K562 (cell line): Measurements from ENCODE around the gene SUSD3. TPM values are rescaled to one million over a fixed set of nuclear protein-coding genes. Genes with fewer than 3 reads are reported as not detected.

ENCODE experiments used
- CBFA2T2 ChIP-seq: fragments of 450-650 bp; conservative IDR thresholded peaks from 2 replicates; pipeline ENCODE4 v1.6.1; 2017; ENCODE audit warnings: mild to moderate bottlenecking
- FOXO4 ChIP-seq: fragments of 450-650 bp; formaldehyde crosslinking; IDR thresholded peaks from 2 replicates; pipeline ENCODE4 v1.4.0; 2020; ENCODE audit warnings: mild to moderate bottlenecking, moderate library complexity
- NR0B1 ChIP-seq: fragments of 450-650 bp; IDR thresholded peaks from one replicate; pipeline ENCODE4 v1.6.1; 2018; ENCODE audit warnings: mild to moderate bottlenecking, moderate library complexity; ENCODE audit not compliant: partially characterized antibody
- NR2C1 ChIP-seq, 2 experiments: fragments of 450-650 bp; IDR thresholded peaks; 2 replicates each; pipeline ENCODE4 v1.6.1; 2017; ENCODE audit warnings: mild to moderate bottlenecking in 2 of 2, antibody characterized with exemption in 1 of 2, inconsistent platforms in 1 of 2, missing compliant biosample characterization in 1 of 2, missing genetic modification characterization in 1 of 2
- POLR2AphosphoS5 ChIP-seq: IDR thresholded peaks from 2 replicates; pipeline ENCODE4 v1.6.1; 2011; ENCODE audit warnings: mild to moderate bottlenecking, low read depth, low read length, moderate library complexity; ENCODE audit not compliant: control insufficient read depth, insufficient read depth
- REST ChIP-seq, 2 experiments: fragments of 450-650 bp; formaldehyde crosslinking in 1 of 2; IDR thresholded peaks; 2 replicates each; pipeline versions ENCODE4 v1.4.0 to v1.6.1; 2014 to 2020; ENCODE audit warnings: mild to moderate bottlenecking in 2 of 2, borderline replicate concordance in 1 of 2, low read depth in 1 of 2
- SMAD4 ChIP-seq: fragments of 250-450 bp; sonication (Bioruptor Pico); conservative IDR thresholded peaks from 2 replicates; pipeline ENCODE4 v1.8.0; 2021; ENCODE audit warnings: inconsistent platforms, mild to moderate bottlenecking, moderate library complexity
- U2AF2 ChIP-seq: fragments of 200-400 bp; formaldehyde crosslinking; optimal IDR thresholded peaks from 2 replicates; pipeline ENCODE3; 2017; ENCODE audit warnings: low read depth, mild to moderate bottlenecking, low read length
- ZNF124 ChIP-seq: sonication (generic); formaldehyde crosslinking; IDR thresholded peaks from 2 replicates; pipeline ENCODE4 v1.8.1; 2022; ENCODE audit warnings: missing genetic modification reagents
- ZNF395 ChIP-seq: fragments of 200-800 bp; sonication (Bioruptor generic); IDR thresholded peaks from 2 replicates; pipeline ENCODE4 v1.6.1; 2017; ENCODE audit warnings: missing genetic modification characterization, missing compliant biosample characterization
- ZNF583 ChIP-seq: fragments of 250-450 bp; sonication (Bioruptor Pico); IDR thresholded peaks from 2 replicates; pipeline ENCODE4 v1.4.0; 2020
- ZNF740 ChIP-seq, 3 experiments: fragments of 200-800 bp in 1 of 3; sonication (Bioruptor generic) in 1 of 3; sonication (generic) in 1 of 3; formaldehyde crosslinking in 1 of 3; IDR thresholded peaks; 2 replicates each; pipeline versions ENCODE4 v1.6.1 to v1.8.0; 2016 to 2022; ENCODE audit warnings: mild to moderate bottlenecking in 2 of 3, missing compliant biosample characterization in 2 of 3, missing genetic modification characterization in 2 of 3, missing genetic modification reagents in 1 of 3
- polyA plus RNA-seq, 8 experiments: library from polyadenylated mRNA; depleted of rRNA in 4 of 8; stranded (reverse) in 5 of 8; unstranded in 3 of 8; fragments of >200 nt; fragmentation: Nextera tagmentation in 2 of 8; fragmentation: Illumina TruSeq in 1 of 8; extraction: Ambion mirVana in 2 of 8; extraction: Trizol in 1 of 8; gene quantifications; 2 replicates each; pipeline versions ENCODE4 v1.2.1 to v1.2.3, GENCODE V29; 2011 to 2014; ENCODE audit warnings: inconsistent platforms in 1 of 8, missing spikeins in 1 of 8
- total RNA-seq, 7 experiments: library from RNA; depleted of rRNA in 6 of 7; stranded (reverse); fragments of >200 nt in 6 of 7; fragmentation: Illumina TruSeq in 2 of 7; extraction: Trizol in 2 of 7; gene quantifications; 2 replicates each; pipeline versions ENCODE4 v1.2.1 to v1.2.3, GENCODE V29; 2011 to 2021; ENCODE audit warnings: low replicate concordance in 1 of 7

The SUSD3 gene
- total and polyA plus RNA-seq, 9 of the 15 experiments (the other 6 are each of a cell fraction or from before 2014, with no cell fraction given): 1.3 to 21.7 (median 11.4) TPM

GRCh38 chr9:93093127-93093876 is 34.8 kb downstream of the SUSD3 start (continued):
- peak; percentile 36 for TF ChIP-seq CBFA2T2
- TF ChIP-seq U2AF2: no peak
- no peak for TF ChIP-seq SMAD4 (CRISPR knock-in tag)
- TF ChIP-seq REST (IDR thresholded peaks at IDR 0.05; ENCODE audit: borderline replicate concordance): no peak
- no peak for TF ChIP-seq REST (CRISPR knock-in tag; IDR thresholded peaks at IDR 0.05; ENCODE audit: low read depth)
- TF ChIP-seq POLR2AphosphoS5: 0 out of 2 replicates have a peak, but pooled peaks have one; percentile 19
- no peak for TF ChIP-seq ZNF740 (CRISPR knock-in tag; IDR thresholded peaks at IDR 0.05)
- no peak for TF ChIP-seq ZNF740 (tag; IDR thresholded peaks at IDR 0.05)
- no peak for TF ChIP-seq NR2C1 (IDR thresholded peaks at IDR 0.05)
- TF ChIP-seq NR2C1 (tag; IDR thresholded peaks at IDR 0.05): no peak
- TF ChIP-seq NR0B1: no peak
- TF ChIP-seq FOXO4 (CRISPR knock-in tag): no peak
- TF ChIP-seq ZNF395 (CRISPR knock-in tag): no peak
- no peak for TF ChIP-seq ZNF583 (CRISPR knock-in tag)
- no peak for TF ChIP-seq ZNF124 (CRISPR knock-in tag)
